Renal cortical epithelial cell (primary cell): ENCODE measurements around the gene DNASE2B. TPM values are rescaled to one million over a fixed set of nuclear protein-coding genes. Genes with fewer than 3 reads are reported as not detected.
"Not testable (repeated sequence)": the region's sequence is repeated elsewhere in the genome, so short reads cannot be mapped to it uniquely, and the experiment has no call there.

ENCODE experiments used
- DNase-seq: peaks from one replicate; pipeline ENCODE4 v3.0.0-alpha.2; 2011; ENCODE audit warnings: low read depth
- total RNA-seq: library from RNA; depleted of rRNA; stranded (reverse); fragments of >200 nt; gene quantifications from 2 replicates; pipeline ENCODE4 v1.2.3, GENCODE V29; 2014

The DNASE2B gene
- total RNA-seq, 1 donor from 2014 or later, result not detected

GRCh38 chr1:84412316-84412942 lies 14.1 kb downstream of the DNASE2B start:
- no peak for DNase-seq

DNA sequence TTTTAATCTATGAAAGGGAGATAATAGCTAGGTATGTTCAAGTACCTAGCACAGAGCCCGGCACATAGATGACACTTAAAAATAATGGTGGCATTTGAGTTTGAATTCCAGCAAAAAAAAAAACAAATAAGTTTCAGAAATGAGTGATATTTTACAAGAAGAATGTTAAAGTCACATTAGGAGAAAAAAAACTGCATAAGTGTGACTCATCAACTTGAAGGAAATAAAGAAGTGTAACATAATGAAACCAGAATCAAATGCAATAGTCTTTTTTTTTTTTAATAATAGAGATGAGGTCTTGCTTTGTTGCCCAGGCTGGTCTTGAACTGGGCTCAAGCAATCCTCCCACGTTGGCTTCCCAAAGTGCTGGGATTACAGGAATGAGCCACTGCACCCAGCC lies 17.1 kb downstream of the DNASE2B start:
- peak; percentile 45 for DNase-seq

DNA sequence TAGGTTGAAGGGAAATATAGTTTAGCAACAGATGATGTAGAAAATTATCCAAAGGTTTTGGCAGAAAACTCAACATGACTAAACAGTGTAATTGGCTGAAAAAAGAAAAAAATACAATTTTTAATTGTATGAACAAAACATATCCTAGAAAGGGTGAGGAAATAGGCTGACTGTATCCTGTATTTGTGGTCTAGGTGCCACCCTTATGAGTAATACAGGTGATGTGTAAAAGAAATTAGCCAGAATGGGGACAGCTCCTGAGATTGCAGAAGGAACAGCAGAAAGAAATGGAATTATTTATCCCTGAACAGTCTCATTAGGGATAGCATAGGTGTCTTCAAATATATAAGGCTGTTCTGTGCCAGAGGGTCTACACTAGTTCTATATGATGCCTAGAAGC lies 24.6 kb downstream of the DNASE2B start:
- no peak for DNase-seq

DNA sequence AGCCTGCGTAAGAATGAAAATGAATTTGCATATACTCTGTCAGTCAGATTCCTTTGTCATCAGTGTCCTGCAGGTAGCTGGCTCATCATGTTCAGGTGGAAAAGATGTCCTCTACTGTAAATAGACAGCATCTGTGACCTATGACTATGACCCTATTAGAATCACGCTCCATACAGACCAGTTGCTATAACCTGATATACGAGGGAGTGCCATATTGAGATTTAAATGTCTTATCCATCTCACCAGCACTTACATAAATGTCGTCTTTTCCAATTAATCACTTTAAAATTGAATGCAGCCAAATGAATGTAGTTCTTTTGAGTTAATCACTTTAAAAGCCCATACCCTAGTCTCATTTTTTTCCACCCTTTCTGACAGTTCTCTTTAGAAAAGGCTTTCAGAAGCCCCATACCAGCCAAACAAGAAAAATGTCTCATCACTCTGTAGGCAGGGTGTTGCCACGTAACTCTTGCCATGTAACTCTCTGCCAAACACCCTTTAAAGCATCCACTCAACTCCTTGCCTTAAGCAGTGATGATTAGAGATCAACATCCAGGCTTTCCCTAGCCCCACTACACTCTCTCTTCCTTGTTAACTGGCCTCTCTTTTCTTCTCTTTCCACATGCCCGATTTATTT lies 26.3 kb downstream of the DNASE2B start:
- DNase-seq, result no peak

- DNase-seq, result no peak
These were observed 27.0 kb downstream of the DNASE2B start for GRCh38 chr1:84425150-84425896.

DNA sequence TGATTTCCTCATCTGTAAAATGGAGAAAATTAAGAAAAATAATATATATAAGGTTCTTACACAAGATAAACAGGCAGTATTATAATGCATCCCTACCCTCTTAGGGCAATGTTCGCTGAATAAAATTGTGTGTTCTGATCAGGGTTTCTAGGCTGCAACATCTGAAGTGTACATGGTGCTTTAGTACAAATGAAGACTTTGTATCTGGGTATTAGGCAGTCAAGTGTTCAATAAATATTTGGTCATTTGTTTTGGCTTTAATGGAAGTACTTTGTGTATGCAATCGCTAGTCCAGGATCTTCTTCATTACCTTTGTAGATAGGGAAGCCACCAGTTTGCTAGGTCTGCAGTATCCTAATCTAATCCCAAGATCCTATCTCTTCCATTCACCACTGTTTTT lies 28.1 kb downstream of the DNASE2B start:
- no peak for DNase-seq

DNA sequence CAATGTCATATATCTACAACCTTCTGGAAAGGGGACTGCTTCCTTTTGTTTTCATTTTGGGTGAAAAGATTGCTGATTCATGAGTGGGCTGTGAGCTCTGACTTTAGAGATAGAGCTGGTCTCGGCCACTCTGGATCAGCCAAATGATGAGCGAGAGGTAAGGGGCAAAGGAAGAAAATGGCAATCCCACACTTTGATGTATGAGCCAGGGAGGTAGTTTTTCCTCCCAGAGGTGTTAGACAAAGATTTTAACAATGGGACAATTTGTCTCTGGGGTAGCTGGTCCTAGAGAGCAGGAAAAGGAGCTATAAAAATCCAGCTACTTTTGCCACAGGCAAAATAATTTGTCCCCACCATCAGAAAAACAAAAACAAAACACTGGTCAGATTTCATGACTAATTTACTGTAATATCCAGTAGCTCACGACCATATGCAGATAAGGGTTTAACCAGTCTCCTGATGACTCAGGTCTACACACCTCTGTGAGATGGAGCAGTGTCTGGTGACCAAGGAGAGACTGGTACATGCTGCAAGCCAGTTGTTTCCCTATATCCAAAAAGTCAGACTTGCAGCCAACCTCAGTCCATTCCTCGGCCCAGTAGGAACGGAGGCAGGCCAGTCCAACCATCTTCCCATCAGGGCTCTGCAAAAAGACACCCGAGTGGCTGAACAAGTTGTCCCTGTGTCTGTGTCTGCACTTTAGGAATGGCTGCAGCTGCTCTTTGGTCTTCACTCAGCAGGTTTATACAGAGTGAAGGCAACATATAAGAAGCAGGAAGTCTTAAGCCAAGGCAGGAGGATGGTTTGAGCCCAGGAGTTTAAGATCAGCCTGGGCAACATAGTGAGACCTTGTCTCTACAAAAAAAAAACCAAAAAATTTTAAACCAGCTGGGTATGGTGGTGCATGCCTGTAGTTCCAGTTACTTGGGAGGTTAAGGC lies 29.2 kb downstream of the DNASE2B start:
- peak; percentile 86 for DNase-seq

- DNase-seq, result no peak
These were observed 30.0 kb downstream of the DNASE2B start for GRCh38 chr1:84428235-84428634.

- DNase-seq, result no peak
These were observed 30.9 kb downstream of the DNASE2B start for GRCh38 chr1:84429231-84429630.

- no peak for DNase-seq
These were observed 32.3 kb downstream of the DNASE2B start for GRCh38 chr1:84430546-84430945.

DNA sequence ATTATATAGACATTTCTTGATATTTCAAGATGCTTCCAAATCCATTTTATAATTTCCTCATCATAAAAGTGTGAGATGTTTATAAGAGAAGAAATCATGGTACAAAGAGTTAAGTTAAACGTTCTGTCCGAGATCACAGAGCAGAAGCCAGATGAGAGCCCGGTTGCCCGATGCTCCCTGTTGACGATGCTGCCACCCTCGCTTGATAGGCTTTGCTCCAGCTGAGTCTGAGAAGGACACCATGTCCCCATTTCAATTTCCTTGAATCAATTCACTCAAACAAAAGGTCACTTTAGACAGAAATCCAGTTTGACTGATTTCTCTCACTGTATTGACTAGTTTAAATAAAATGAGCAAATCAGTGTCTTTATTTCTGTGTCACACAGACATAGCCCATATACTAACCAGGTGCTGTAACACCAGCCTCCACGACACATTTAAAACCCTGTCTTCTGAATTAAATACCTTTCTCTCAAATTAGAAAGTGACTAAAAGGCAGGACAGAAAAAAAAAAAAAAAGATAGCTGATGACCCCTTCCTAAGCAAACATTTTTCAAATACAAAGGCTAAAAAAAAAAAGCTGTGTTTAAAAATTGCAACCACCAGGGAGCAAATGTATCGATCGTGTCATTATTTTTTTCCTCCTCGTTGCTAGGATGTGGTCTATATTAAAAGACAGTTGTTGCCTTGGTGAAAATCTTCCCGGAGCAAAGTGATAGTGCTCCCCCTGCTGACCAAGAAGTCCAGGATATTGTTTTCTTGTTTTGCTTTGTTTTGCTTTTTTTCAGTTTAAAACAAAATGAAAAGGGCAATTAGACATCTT lies 35.2 kb downstream of the DNASE2B start:
- peak; percentile 75 for DNase-seq

DNA sequence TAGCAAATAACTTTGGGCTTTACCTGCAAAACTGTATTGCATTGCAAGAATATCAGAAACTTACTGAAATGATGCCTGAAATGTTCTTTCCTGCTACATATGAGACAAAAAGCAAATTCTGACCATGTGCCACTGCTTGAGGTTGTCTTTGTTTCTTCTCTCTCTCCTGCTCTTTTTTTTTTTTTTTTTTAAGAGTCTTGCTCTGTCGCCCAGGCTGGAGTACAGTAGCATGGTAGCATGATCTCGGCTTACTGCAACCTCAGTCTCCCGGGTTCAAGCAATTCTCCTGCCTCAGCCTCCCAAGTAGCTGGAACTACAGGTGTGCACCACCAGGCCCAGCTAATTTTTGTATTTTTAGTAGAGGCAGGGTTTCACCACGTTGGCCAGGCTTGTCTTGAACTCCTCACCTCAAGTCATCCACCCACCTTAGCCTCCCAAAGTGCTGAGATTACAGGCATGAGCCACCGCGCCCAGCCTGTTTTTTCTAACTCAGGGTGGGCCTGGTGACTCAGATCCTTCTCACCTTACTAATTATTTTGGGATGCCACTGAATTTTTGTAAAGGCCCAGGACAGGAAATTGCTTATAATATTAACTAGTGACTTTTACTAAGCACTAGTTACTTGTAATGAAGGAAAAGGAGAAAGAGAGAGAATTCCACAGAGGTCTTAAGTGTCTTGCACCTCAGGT lies 35.9 kb downstream of the DNASE2B start:
- peak; percentile 35 for DNase-seq

GRCh38 chr1:84434801-84435549 lies 36.7 kb downstream of the DNASE2B start:
- DNase-seq, result peak; percentile 14

DNA sequence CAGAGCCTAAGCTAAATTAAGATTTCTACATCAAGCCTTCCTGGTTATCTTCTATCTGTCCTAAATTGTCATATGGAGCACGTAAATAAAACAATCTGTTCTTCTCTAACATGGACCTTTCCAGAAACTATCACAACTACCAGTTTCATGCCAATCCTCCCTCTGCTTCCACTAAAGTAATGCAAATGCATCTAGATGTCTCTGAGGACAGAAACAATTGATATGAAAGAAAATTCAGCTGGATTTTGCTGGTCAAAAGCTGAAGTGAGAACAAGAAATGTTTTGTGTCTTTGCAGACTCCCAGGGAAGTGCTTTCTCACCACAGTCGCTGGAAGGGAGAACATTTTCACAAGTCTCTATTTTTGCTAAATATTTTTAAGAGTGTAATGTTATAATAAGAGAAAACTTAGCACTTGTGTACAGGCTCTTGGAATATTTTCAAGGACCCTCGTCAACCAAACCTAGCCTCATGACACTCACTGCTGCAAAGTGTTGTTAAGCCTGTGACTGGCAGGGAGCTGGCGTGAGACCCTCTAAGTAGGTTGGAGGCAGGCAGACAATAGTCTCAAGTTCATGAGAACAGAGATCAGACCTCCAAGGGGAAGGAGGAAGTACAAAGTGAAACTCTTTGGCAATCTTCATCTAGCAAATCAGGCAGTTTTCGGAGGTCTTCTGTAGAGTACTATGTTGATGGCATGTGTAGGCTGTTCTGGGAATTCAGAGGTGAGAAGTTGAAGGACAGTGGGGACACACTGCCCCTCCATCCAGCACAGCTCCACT lies 38.8 kb downstream of the DNASE2B start:
- no peak for DNase-seq

DNA sequence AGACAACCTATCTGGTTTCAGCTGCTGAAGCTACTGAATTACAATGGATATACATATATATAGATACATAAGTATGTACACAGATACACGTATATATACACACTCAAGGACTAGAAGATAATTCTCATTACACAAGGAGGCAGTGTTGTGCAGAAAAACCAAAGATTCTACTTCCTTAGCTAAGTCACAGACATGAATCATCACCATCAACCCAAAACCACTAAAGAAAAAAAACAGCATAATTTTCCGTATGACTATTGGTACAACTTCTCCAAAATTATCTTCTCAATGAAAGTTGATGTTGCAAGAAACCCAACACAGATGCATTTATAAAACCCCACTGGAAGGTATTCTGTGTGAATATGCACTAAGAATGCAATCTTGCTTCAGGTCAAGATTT lies 44.0 kb downstream of the DNASE2B start:
- DNase-seq, result peak; percentile 90

GRCh38 chr1:84442747-84443646 lies 44.7 kb downstream of the DNASE2B start:
- not testable (repeated sequence) for DNase-seq

- DNase-seq, result not testable (repeated sequence)
These were observed 50.4 kb downstream of the DNASE2B start for GRCh38 chr1:84448704-84449103.

GRCh38 chr1:84450910-84451309 lies 52.6 kb downstream of the DNASE2B start:
- DNase-seq, result no peak
